HCEC 1CT (cell line): ENCODE data around the gene PRKAG2.

Experiments
- DNase-seq: peaks from one replicate; pipeline ENCODE4 v3.0.0-alpha.2; 2017

Gene PRKAG2

DNA sequence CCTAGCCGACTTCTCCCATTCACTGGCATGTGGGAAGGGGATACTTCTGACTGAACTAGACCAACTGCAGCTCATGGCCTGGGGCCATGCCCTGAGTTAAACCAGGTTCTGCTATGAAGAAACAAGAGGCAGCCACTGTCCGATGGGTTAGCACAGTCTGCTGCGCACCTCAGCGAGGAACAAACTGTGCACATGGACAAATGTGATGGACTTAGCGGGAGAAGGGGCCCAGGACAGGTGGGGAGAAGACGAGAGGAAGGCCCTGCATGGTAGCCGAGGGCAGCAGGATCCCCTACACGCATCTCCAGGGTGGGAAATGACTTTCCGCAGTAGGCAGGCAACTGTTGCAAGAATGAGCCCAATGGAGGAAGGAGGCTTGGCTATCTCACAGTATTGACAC is 115.0 kb downstream of the PRKAG2 start:
- no peak for DNase-seq

DNA sequence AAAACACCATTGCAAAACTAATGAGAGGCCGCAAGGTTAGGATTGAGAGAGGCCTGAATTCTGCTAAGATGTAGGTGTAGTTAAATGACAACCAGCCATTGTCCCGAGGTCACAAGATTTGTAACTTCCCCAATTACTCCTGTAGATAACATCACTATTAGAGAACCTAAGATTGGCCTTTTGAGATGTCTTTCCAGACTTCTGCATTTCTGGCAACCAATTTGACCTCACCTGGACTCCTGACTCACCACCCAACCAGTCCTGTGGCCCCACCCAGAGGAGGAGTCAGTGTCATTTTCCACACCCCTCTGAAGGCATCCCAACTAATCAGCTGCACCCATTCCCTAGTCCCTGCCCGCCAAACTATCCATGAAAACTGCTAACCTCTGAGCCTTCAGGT is 115.7 kb downstream of the PRKAG2 start:
- DNase-seq = no peak

DNA sequence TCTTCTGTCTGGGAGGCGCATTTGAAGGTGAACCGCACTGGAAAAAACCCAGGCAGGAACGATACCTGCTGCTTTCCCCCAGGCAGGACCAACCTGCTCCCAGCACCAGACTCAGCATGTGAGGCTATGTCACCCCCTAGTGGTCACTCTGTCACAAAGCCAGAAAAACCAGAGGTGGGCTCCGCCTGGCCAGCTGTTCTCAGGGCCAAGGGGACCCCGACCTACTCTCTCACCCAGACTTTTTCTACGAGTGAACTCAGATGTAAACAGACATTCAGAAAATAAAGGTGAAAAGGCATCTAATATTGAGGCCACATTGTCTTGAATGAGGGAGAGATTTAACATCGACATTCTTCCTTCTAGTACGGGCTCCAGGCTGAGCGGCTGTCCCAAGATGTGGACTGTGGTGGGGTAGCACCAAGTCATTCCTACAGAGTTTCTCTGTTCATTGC is 117.3 kb downstream of the PRKAG2 start:
- peak; percentile 44 for DNase-seq

DNA sequence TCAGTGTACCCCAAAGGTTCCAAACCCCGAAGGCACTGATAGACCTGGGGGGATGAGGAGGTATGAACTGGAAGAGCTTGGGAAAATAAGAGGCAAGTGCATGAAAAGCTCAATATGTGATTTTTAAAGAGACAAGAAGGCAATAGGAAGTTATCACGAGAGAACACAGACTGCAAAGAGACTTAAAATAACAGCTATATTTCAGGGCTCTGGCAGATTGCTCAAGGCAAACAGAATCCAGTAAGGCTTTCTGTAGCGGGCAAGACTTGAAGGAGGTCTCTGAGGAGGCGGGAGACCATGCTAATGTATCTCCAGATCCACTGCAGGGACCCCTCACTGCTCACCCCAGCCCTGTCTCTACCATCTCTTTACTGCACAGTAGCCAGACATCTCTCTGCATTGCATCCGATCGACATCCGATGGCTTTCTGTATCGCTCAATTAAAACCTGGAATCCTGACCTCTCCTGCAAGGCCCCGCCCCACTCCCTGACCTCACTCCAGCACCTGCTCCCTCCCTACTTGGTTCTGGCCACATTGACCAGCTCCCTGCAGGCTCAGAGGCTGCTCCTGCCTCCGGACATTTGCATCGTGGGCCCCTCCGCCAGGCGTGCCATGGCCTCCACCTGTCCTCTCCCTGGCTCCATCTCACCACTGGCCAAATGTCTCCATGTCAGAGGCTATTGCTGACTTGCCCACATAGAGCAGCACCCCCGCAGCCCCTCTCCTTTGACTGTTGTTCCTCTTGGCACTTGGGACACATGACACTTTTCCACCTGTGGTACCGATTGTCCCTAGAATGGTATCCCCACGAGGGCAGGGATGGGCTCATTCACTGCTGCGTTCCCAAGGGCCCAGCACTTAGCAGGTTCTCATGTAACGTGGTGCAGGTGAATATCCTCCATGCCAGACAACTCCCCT is 118.0 kb downstream of the PRKAG2 start:
- no peak for DNase-seq

DNA sequence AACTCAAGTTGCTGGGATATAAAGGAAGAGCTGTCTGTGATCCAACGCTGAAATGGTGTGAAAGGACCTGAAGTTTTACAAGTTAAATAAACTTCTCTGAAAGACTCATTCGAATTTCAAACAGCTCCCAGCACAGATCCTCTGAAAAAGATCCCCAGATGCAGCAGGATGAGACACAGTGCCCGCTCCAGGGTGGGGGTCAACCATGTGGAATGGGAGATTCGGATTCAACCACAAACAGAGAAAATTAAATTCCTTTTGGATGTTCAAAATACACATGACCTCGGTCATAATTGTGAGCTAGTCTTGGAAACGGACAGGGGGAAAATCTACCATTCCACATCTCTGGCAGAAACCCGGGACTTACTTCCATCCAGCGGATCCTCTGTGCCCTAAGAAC is 119.6 kb downstream of the PRKAG2 start:
- peak; percentile 61 for DNase-seq

DNA sequence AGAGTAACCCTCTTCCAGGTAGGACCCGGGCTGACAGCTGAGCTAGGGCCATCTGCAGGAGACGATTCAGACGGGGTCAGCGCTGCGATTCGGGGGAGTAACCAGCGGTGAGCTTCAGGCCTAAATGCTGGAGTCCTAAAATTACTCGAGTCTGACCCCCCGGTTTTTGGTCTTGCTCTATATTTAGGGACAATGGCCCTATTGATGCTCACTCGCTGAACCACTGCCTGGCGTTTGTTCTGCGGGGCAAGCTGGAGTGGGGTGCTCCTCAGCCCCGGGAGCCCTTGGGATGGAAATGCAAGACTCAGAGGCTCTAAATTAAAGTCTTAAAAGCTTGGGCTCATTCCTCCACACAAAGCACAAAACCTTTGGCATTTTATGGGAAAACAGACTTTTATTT is 120.0 kb downstream of the PRKAG2 start:
- DNase-seq = no peak

DNA sequence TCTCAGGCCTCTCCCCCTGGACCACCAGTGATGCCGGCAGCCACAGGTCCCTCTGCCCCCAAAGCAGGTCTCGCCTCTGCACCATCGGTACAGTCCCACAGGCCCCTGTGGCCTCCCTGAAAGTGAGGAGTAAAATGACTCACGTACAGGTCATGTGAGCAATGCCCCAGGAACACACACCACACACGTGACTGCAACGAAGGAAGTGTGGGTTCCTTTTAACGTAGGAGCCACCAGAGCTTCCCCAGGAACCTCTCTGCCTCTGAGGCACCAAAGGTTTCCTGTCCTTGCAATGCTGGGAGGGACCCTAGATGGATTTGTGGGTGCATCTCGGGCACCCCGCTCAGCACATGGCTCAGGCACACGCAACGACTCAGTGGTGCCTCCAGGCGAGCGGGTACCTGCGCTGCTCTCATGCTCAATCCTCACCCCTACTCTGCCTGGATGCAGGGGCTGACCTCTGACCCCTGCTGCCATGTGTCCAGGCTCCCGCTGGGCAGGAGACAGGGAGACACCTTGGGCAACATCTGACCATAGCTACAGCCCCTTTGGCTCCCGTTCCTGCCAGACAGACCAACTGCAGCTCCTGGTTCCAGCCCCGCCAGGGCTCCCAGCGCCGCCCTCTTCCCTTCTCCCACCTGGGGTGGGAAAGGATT is 120.7 kb downstream of the PRKAG2 start:
- DNase-seq = peak; percentile 77

DNA sequence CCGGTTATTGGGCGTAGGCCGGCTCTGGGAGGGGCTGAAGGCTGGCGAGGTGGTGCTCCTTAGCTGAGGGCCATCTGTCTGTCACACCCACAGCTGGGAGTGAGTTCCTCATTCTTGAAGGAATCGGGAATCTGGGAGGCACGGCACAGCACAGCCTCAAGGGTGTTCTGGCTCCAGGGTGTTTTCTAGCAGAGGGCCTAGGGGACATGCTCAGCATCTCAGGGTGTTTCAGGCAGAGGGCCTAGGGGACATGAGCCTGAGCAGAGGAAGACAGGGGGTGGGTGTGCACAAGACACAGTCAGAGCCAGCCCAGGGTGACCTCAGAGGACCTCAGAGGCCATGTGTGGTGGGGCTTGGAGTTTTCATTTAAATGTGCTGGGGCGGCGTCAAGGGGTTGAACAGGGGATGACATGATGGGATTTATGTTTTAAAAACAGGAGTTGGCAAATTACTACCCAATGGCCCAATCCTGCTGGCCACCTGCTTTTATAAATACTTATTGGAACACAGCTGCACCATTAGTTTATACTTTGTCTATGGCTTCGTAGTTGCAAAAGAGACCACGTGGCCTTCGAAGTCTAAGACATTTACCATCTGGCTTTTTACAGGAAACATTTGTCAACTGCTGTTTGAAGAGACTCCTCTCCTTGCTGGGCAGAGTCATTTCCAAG is 121.6 kb downstream of the PRKAG2 start:
- peak; percentile 90 for DNase-seq

DNA sequence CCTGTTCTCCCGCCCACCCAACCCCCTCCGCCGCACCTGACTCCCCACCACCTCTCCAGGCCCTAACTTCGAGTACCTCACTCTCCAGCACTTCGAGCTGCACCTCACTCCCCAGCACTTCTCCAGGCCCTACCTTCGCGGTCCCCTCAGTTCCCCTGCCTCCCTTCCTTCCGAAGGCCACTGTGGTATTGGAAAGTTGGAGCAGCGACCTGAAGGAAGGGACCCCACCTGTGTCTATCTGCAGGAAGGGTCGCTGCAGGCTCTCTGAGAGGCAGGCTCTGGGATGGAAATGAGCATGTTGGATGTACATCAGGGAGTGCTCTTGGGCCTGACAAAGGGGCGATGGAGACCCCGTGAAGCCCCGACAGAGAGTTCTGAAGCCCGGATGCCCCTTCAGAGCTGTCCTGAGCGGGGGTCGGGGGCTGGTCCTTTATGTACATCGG is 122.2 kb downstream of the PRKAG2 start:
- no peak for DNase-seq

DNA sequence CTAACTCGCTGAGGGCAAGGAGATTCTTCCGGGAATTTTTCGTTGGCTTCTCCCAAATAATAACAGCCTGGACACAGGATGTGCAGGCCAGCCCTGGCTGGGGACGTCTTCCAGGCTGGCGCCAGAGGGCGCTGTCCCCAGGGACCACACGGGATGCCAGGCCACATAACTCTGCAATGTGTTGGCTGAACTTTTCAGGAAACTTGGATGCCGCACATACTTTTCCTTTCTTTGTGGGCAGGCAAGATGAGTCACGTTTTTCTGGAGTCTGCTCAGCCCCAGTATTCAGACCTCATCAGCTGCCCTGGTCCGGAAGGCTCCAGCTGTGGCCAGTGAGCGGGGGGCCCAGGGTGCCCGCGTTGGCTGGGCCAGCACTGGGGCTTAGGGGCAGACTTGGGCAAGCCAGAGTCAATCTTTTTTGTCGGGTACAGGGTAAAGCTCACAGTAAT is 122.7 kb downstream of the PRKAG2 start:
- peak; percentile 99 for DNase-seq

DNA sequence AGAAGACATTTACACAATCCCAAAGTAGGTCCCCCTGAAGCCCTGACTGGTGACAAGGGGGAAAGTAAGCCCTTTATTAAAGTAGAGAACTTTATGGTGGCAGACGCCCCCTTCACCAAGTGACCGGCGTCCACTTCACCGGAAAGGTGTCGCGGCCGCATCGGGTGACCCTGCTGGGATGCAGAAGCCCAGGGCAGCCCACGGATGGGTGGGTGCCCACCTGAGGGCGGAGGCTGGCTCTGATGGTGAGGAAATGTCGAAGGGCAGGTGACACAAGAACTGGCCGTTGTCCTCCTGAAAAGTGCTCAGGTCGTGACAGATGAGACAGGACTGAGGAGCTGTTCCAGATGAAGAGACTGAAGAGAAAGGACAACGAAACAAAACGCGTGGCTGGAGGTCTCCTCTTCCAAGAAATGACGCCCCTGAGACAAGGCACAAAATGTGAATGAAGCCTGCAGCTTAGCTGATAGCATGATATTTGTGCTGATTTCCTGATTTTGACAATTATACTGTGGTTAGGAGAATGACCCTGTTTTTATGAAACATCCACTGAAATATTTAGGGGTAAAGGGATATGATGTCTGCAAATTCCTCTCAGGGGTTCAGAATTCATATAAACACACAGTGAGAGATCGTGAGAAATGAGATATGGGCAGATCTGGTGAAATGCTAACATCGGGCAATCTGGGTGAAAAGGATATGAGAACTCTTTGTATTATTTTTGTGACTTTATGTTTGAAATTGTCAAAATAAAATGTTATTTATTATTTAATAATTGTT is 123.9 kb downstream of the PRKAG2 start:
- no peak for DNase-seq

DNA sequence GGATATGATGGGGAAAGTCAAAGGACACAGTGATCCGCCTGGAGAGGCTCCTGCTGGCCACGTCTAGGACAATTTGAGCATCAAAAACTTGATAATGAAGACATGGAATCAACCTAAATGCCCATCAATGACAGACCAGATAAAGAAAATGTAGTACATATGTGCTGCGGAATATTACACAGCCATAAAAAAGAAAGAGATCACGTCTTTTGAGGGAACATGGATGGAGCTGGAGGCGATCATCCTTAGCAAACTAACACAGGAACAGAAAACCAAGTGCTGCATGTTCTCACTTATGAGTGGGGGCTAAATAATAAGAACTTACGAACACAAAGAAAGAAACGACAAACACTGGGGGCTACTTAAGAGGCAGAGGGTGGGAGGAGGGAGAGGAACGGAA is 124.9 kb downstream of the PRKAG2 start:
- no peak for DNase-seq

DNA sequence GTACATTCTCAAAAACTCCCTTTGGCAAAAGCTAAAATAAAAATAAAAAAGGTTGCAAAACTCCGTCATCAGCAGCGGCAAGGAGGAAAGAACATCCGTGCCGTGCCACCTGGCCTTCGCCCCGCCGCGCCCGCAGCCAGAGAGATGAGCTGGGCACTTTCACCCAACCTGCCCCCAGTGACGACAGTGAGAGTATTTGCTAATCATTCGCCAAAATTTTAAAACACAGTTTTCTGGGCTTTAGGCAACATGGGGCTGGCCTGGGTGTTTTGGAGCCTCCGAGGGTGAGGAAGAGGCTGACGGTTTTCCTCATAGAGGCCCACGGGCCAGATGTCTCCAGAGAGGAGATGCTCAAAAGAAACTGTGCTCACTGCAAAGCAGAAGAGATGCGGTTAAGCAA is 128.2 kb downstream of the PRKAG2 start:
- DNase-seq = no peak

DNA sequence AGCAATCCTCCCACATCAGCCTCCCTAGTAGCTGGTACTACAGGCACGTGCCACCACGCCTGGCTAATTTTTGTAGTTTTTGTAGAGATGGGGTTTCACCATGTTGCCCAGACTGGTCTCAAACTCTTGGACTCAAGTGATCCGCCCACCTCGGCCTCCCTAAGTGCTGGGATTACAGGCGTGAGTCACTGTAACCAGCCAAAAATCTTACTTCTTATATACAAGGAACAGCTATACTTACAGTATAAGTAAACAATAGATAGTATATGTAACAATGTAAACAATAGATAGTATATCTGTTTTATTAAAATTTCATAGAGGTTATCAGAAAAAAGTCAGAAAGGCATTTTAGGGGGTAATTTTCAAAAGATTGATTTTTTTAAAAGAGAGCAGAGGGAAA is 128.9 kb downstream of the PRKAG2 start:
- peak; percentile 38 for DNase-seq

DNA sequence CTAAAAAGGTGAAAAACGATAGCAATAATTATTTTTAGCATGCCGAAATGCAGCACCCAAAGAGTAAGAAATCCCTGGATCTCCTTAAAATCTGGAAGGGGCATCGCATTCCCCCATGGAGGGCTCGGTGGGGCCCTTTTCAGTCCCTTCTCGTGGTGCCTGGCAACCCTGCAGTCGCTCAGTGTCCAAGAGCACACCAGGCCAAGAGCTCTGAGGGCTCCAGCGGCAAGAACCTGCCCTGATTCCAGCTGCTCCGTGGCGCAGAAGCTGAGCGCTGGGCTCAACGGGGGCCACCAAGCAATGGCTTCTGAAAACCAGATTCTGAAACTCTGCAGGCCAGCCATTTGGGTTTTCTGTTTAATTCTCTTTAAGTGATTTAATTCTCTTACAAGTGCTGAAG is 131.2 kb downstream of the PRKAG2 start:
- DNase-seq = no peak

DNA sequence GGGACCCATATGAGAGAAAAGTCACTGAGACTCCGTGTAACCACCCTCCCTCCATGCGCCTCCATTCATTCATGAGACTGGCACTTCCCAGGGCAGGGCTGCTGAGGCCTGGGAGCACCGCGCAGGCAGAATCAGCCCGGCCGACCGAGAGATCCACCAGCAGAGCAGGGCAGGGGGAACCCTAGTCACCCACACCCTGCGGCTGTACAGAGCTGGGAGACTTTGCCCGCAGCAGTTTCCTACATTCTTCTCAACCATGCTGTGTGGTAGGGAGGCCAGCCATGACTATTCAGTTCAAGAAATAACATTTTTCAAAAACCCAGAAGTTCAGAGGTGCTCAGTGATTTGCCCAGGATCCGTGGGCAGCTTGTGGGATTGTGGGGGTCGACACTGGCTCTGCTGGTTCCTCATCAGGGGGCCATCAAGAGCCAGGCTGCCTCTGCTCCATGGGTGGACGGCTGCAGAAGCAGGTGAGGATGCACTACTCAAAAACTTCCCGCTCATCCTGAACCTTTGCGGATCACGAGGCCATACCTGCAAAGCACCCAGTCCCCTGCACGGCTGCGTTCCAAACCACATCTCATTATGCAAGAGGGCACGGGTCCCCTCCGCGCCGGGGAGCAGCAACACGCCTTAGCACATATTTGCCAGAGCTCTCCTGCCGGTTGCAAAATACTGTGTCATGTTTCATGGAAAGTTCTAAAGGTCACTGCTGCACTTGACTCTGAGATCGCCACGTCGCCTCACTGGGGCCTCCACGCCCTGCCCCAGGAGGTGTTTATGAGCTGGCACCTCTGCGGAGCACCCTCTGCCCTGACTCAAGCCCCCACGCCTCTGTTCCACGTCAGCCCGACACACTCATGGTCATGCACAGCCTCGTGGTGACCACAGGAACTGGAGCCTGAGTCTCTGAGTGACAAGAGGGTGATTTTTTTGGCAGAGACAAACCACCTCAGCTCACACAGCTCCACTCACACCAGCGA is 132.0 kb downstream of the PRKAG2 start:
- peak; percentile 92 for DNase-seq

DNA sequence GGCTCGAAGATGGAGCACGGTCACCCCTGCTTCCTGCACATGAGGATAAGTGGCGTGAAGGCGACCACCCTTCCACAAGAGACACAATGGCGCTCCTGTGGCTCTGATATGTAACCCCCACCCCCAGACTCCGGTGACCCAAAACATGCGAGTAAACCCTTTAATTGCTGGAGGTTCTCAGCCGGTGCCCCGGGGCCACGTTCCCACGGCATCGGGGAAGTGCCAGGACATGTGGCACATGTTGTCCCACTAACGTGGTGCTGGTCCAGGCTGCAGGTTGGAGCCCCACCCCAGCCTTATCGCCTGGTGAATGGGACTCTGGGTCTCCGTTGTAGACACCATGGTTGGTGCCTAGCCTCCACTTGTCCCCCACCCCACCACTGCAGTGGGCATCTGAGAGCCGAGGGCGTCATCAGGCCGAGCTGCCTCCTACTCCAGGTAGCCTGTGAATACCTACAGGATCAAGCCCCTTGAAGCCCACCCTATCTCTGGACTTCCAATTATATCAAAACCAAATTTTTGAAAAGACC is 132.8 kb downstream of the PRKAG2 start:
- no peak for DNase-seq

DNA sequence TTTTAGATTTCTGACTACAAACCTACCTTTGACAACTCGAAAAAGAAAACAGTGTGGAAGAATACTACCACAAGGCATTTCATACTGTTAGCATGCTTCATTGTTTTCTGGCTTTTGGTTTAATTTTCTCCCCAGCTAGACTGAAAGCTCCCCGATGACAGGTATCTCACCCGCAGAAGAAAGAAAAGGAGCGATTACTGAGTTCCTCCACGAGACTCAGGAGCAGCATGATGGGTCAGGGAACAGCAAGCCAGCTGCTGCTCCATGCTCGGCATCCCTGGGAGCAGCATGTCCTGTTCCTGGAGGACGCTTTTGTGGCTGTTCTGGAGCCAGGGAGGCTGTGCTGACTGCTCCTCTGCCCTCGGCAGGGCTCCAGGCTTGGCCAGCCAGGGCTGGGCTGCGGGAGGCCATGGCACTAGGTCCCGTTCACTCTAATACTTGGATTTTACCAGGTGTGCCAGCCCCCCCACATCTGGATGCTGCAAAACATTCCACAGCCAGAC is 133.4 kb downstream of the PRKAG2 start:
- no peak for DNase-seq

DNA sequence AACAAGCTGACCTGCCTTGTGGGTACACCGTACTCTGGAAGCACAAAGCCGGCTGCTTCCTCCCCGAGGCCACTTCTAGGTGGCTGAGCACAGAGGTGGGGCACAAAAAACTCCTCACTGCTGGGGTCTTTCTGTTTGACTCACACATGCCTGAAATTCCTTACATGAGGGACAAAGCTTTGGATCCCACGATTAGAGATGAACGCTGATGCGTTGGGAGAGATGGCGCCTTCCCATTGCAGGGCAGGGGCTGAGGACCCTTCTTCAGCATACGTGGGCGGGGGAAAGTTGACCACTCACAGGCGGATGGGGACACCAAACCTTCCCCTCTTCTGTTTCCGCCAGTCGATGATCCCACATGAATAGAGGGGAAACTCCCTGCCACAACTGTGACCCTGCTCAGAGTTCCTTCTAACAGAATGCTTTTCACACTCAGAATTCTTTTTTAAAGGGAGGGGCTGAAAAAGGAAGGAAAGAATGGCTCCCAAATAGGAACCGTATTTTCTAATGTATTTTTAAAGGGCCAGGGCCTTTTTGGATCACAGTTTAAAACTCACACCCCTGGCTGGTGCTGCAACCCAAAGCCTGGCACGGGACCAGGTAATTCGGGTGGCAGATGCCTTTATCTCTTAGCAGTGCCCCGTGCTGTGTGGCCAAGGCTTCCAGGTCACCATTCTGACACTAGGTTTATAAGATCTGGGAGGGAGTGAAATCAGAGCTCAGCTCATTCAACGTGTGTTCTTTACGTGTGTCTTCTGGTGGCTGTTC is 134.0 kb downstream of the PRKAG2 start:
- DNase-seq = no peak

DNA sequence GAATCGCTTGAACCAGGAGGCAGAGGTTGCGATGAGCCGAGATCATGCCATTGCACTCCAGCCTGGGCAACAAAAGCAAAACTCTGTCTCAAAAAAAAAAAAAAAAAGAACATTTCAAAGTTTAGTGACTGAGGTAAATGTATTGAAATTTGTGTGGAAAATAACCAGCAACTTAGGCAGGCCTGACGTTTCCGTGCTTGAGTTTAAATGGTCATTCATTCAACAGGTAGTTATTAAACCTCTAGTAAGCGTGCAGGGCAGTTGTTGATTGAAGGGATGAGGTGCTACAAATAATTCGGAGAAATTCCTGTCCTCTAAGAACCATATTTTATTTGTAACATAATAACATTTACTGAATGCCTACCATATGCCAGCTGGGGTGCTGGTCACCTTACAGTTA is 135.3 kb downstream of the PRKAG2 start:
- DNase-seq = no peak
